Endothelial cell of umbilical vein (primary cell): ENCODE results near the gene RBM42. TPM values are rescaled to one million over a fixed set of nuclear protein-coding genes. Genes with fewer than 3 reads are reported as not detected.

Source experiments
- BruUV-seq: library from RNA; stranded (reverse); fragments of 400-500 nt; replicated peaks from 2 replicates; lab custom pipeline; 2021; lab: Mats Ljungman, UMichigan
- CTCF ChIA-PET: fragments of 300-600, 350-600 bp; sonication (Branson Sonifier 250); formaldehyde crosslinking; loops from one replicate; lab custom pipeline; 2021; ENCODE audit warnings: antibody characterized with exemption, inconsistent platforms; lab: Charles Lee
- POLR2A ChIA-PET: fragments of 300-600, 350-600 bp; sonication (Branson Sonifier 250); formaldehyde crosslinking; loops from one replicate; lab custom pipeline; 2021; ENCODE audit warnings: antibody characterized with exemption, inconsistent platforms; lab: Charles Lee
- DNase-seq: peaks from one replicate; pipeline ENCODE4 v3.0.0-alpha.2; 2011; ENCODE audit warnings: low read depth, low spot score
- FAIRE-seq: peaks from 2 replicates; lab custom pipeline; 2011; peaks lifted over from hg19 to GRCh38; lab: Jason Lieb, UNC
- H2AFZ ChIP-seq: 2 replicates; pipeline ENCODE4 v1.6.0; 2012; ENCODE audit warnings: low read depth, low read length, control low read depth, inconsistent platforms
- H3K27ac ChIP-seq: 2 replicates; pipeline ENCODE4 v1.5.1; 2011; ENCODE audit warnings: low read depth, mild to moderate bottlenecking, control low read depth, low read length, moderate library complexity; ENCODE audit not compliant: insufficient read depth
- H3K27me3 ChIP-seq, 2 experiments: 2 replicates each; pipeline versions ENCODE4 v1.6.0 to v1.6.1; 2011; ENCODE audit warnings: low read length in 2 of 2, mixed read lengths in 1 of 2; ENCODE audit not compliant: control insufficient read depth in 2 of 2, insufficient read depth in 2 of 2
- H3K36me3 ChIP-seq, 2 experiments: 2 replicates in 1 of 2; 3 replicates in 1 of 2; pipeline ENCODE4 v1.5.1; 2011; ENCODE audit warnings: low read length in 2 of 2, mild to moderate bottlenecking in 1 of 2, moderate library complexity in 1 of 2; ENCODE audit not compliant: control insufficient read depth in 2 of 2, insufficient read depth in 2 of 2; ENCODE audit errors: extremely low read depth in 1 of 2
- H3K4me1 ChIP-seq: 3 replicates; pipeline ENCODE4 v1.5.1; 2011; ENCODE audit warnings: mild to moderate bottlenecking, low read length; ENCODE audit not compliant: control insufficient read depth, insufficient read depth; ENCODE audit errors: extremely low read depth
- H3K4me2 ChIP-seq: 2 replicates; pipeline ENCODE4 v1.6.1; 2011; ENCODE audit warnings: low read length, control low read depth, mixed read lengths; ENCODE audit not compliant: insufficient read depth
- H3K4me3 ChIP-seq, 3 experiments: fragments of 200-600 bp in 1 of 3; sonication (generic), shearing (Covaris generic) in 1 of 3; replicated peaks in 1 of 3; 2 replicates each; pipeline ENCODE4 v1.5.1; 2011 to 2016; ENCODE audit warnings: control low read depth in 3 of 3, low read length in 3 of 3, mild to moderate bottlenecking in 2 of 3, inconsistent platforms in 1 of 3, low read depth in 1 of 3, moderate library complexity in 1 of 3; ENCODE audit not compliant: insufficient read depth in 1 of 3
- H3K79me2 ChIP-seq: 2 replicates; pipeline ENCODE4 v1.6.0; 2012; ENCODE audit warnings: low read length, inconsistent platforms; ENCODE audit not compliant: control insufficient read depth, insufficient read depth
- H3K9ac ChIP-seq: replicated peaks from 2 replicates; pipeline ENCODE3; 2011; ENCODE audit warnings: low read length, control low read depth; ENCODE audit not compliant: insufficient read depth; ENCODE audit errors: extremely low read depth
- H3K9me1 ChIP-seq: replicated peaks from 3 replicates; pipeline ENCODE4 v1.6.0; 2011; ENCODE audit warnings: mild to moderate bottlenecking, low read length; ENCODE audit not compliant: control insufficient read depth, insufficient read depth; ENCODE audit errors: extremely low read depth
- H3K9me3 ChIP-seq: replicated peaks from 2 replicates; pipeline ENCODE4 v1.5.1; 2012; ENCODE audit warnings: low read length, inconsistent platforms; ENCODE audit not compliant: control insufficient read depth, insufficient read depth
- H4K20me1 ChIP-seq: replicated peaks from 2 replicates; pipeline ENCODE3; 2011; ENCODE audit warnings: mild to moderate bottlenecking, low read length; ENCODE audit not compliant: control insufficient read depth, insufficient read depth; ENCODE audit errors: extremely low read depth
- CTCF ChIP-seq, 2 donors: IDR thresholded peaks; 1 replicate in 1 of 2; 2 replicates in 1 of 2; pipeline ENCODE4 v1.5.1; 2011; ENCODE audit warnings: low read length in 2 of 2, mild to moderate bottlenecking in 2 of 2, moderate library complexity in 2 of 2, control low read depth in 1 of 2, inconsistent platforms in 1 of 2, low read depth in 1 of 2; ENCODE audit not compliant: insufficient read depth in 1 of 2; ENCODE audit errors: extremely low read depth in 1 of 2
- EZH2 ChIP-seq: IDR thresholded peaks from 2 replicates; pipeline ENCODE4 v1.6.1; 2012; ENCODE audit warnings: borderline replicate concordance, low read depth, mild to moderate bottlenecking, moderate library complexity, low read length, inconsistent platforms; ENCODE audit not compliant: severe bottlenecking
- FOS ChIP-seq: IDR thresholded peaks from 2 replicates; pipeline ENCODE4 v1.6.1; 2011; ENCODE audit warnings: mild to moderate bottlenecking, low read length, moderate library complexity, borderline replicate concordance; ENCODE audit not compliant: insufficient read depth
- GATA2 ChIP-seq: IDR thresholded peaks from 2 replicates; pipeline ENCODE4 v1.7.0; 2011; ENCODE audit warnings: low read depth, mild to moderate bottlenecking, moderate library complexity, mixed read lengths, low read length; ENCODE audit not compliant: insufficient read length, insufficient read depth
- JUN ChIP-seq: IDR thresholded peaks from 2 replicates; pipeline ENCODE4 v1.6.1; 2011; ENCODE audit warnings: borderline replicate concordance, low read depth; ENCODE audit not compliant: insufficient read length, insufficient read depth
- MAX ChIP-seq: IDR thresholded peaks from 2 replicates; pipeline ENCODE4 v1.6.1; 2011; ENCODE audit not compliant: insufficient read depth, insufficient read length
- MYC ChIP-seq: IDR thresholded peaks from one replicate; pipeline ENCODE4 v1.6.1; 2011; ENCODE audit warnings: mild to moderate bottlenecking, low read depth, low read length
- POLR2A ChIP-seq: IDR thresholded peaks from 2 replicates; pipeline ENCODE4 v1.6.1; 2012; ENCODE audit warnings: low read depth, mild to moderate bottlenecking, control low read depth, low read length
- POLR2AphosphoS5 ChIP-seq: IDR thresholded peaks from 2 replicates; pipeline ENCODE4 v1.6.1; 2012; ENCODE audit warnings: low read depth, mild to moderate bottlenecking, control low read depth, low read length, moderate library complexity; ENCODE audit not compliant: insufficient read depth
- dilution Hi-C: fragments of 300-500 bp; cut with MboI; formaldehyde crosslinking; loops from one replicate; pipeline ENCODE4 v1.15.0; 2019; ENCODE audit warnings: low sequenced_read_pairs; ENCODE audit not compliant: extremely low pct_ligation_motif_present
- intact Hi-C: fragments of 100-400 bp; cut with micrococcal nuclease; formaldehyde crosslinking; loops from one replicate; pipeline ENCODE4 v1.10.0; 2022
- polyA plus RNA-seq, 4 experiments: library from polyadenylated mRNA; depleted of rRNA in 3 of 4; stranded (reverse) in 3 of 4; unstranded in 1 of 4; fragments of >200 nt; gene quantifications; 2 replicates each; pipeline versions ENCODE4 v1.2.1 to v1.2.3, GENCODE V29; 2011 to 2012; ENCODE audit warnings: missing spikeins in 1 of 4
- total RNA-seq: library from RNA; stranded (reverse); gene quantifications from 2 replicates; pipeline ENCODE4 v1.2.3, GENCODE V29; 2021

The RBM42 gene
- total and polyA plus RNA-seq, 2 donors (not counting 3 experiments of a cell fraction or from before 2014, with no cell fraction given): 78.3 to 97.3 TPM

- no peak overlapping the region for H3K9ac ChIP-seq
- POLR2A ChIA-PET: interaction anchor here (0.7 kb wide), 1 partner anchor 63 kb away, joined by 4 read pairs; no protein-coding TSS in a partner anchor
- dilution Hi-C loops: no loop called here
Measured at GRCh38 chr19:35613574-35613973, 15.3 kb upstream of the RBM42 start.

More at GRCh38 chr19:35613574-35613973, 15.3 kb upstream of the RBM42 start:
- Histone ChIP-seq H3K4me1 (peaks cover 3% of the 10 kb centered on the region), H3K79me2 (no peaks in the 10 kb centered on the region), H2AFZ (no peak overlapping the region), H3K27ac (no peak overlapping the region), H3K27me3 (no peaks in the 10 kb centered on the region), H3K9me1 (no peaks in the 10 kb centered on the region), H4K20me1 (no peaks in the 10 kb centered on the region), H3K9me3 (no peaks in the 10 kb centered on the region), H3K4me3 (no peak overlapping the region), H3K36me3 (no peaks in the 10 kb centered on the region), H3K4me2 (no peak overlapping the region)
- CTCF ChIA-PET: no interaction called here
- DNase-seq (no peak), FAIRE-seq (no peak)
- intact Hi-C loops: no loop called here
- no TSS peak for BruUV-seq
- TF ChIP-seq JUN: no peak
- no peak for TF ChIP-seq CTCF (IDR thresholded peaks at IDR 0.05; ENCODE audit: extremely low read depth in 1 of 2, insufficient read depth in 1 of 2, low read depth in 1 of 2, low read length in 2 of 2)
- no peak for TF ChIP-seq POLR2A
- TF ChIP-seq MYC: no peak
- no peak for TF ChIP-seq FOS
- no peak for TF ChIP-seq EZH2
- TF ChIP-seq MAX: no peak
- TF ChIP-seq GATA2: no peak
- no peak for TF ChIP-seq POLR2AphosphoS5
